ENCODE data around the gene PTPN6.

The PTPN6 gene

GRCh38 chr12:6957151-6957701, 6.1 kb downstream of the PTPN6 start:
- no peak for DNase-seq

- DNase-seq = no peak
Measured at GRCh38 chr12:6957741-6958608, 6.8 kb downstream of the PTPN6 start.

- DNase-seq = no peak
Measured at GRCh38 chr12:6958609-6959057, 7.5 kb downstream of the PTPN6 start.

GRCh38 chr12:6959058-6959804, 8.1 kb downstream of the PTPN6 start:
- DNase-seq = peak; percentile 71

GRCh38 chr12:6959805-6960592, 8.8 kb downstream of the PTPN6 start:
- no peak for DNase-seq

- DNase-seq = no peak
Measured at GRCh38 chr12:6960593-6961277, 9.6 kb downstream of the PTPN6 start.

GRCh38 chr12:6961278-6961694, 10.1 kb downstream of the PTPN6 start:
- DNase-seq = peak; percentile 76

GRCh38 chr12:6961695-6962284, 10.6 kb downstream of the PTPN6 start:
- peak; percentile 48 for DNase-seq

- DNase-seq = no peak
Measured at GRCh38 chr12:6962285-6963015, 11.3 kb downstream of the PTPN6 start.

GRCh38 chr12:6963016-6963731, 12.0 kb downstream of the PTPN6 start:
- DNase-seq = no peak

- DNase-seq = no peak
Measured at GRCh38 chr12:6963791-6964413, 12.7 kb downstream of the PTPN6 start.

- DNase-seq = no peak
Measured at GRCh38 chr12:6964605-6965025, 13.5 kb downstream of the PTPN6 start.

GRCh38 chr12:6965026-6965661, 14.0 kb downstream of the PTPN6 start:
- peak; percentile 13 for DNase-seq

- no peak for DNase-seq
Measured at GRCh38 chr12:6965714-6966113, 14.6 kb downstream of the PTPN6 start.

GRCh38 chr12:6966351-6966750, 15.2 kb downstream of the PTPN6 start:
- no peak for DNase-seq

- DNase-seq = no peak
Measured at GRCh38 chr12:6967651-6968100, 16.5 kb downstream of the PTPN6 start.

- no peak for DNase-seq
Measured at GRCh38 chr12:6968426-6968825, 17.3 kb downstream of the PTPN6 start.

- DNase-seq = no peak
Measured at GRCh38 chr12:6970096-6970527, 19.0 kb downstream of the PTPN6 start.

- no peak for DNase-seq
Measured at GRCh38 chr12:6974180-6974579, 23.0 kb downstream of the PTPN6 start.
